ENCODE data around the gene TOPORS.

GRCh38 chr9:32550150-32550561, 2.2 kb downstream of the TOPORS start:
- no peak for TF ChIP-seq CTCF (IDR thresholded peaks at IDR 0.05; ENCODE audit: low read length)
- no peak for TF ChIP-seq EZH2 (IDR thresholded peaks at IDR 0.05; ENCODE audit: borderline replicate concordance, low read length)
